HCT116 (cell line): Measurements from ENCODE around the gene DAPK2. TPM values are rescaled to one million over a fixed set of nuclear protein-coding genes. Genes with fewer than 3 reads are reported as not detected.

Experiments used
- ATAC-seq: fragments of 200-7000 bp; cut with Tn5 transposase; 2 replicates; pipeline ENCODE4 v1.9.1; 2020; ENCODE audit warnings: mild to moderate bottlenecking, moderate library complexity
- BruUV-seq: library from RNA; stranded (reverse); fragments of 400-500 nt; replicated peaks from 2 replicates; lab custom pipeline; 2021; lab: Mats Ljungman, UMichigan
- CTCF ChIA-PET: fragments of 300-600 bp; sonication (Branson Sonifier 250); formaldehyde crosslinking; loops from one replicate; lab custom pipeline; 2021; ENCODE audit warnings: antibody characterized with exemption; lab: Charles Lee
- POLR2A ChIA-PET: fragments of 300-600, 350-600 bp; sonication (Branson Sonifier 250); formaldehyde crosslinking; loops from one replicate; lab custom pipeline; 2021; ENCODE audit warnings: antibody characterized with exemption; lab: Charles Lee
- RAD21 ChIA-PET, 2 experiments: fragments of 300-600 bp; sonication (Branson Sonifier 250); formaldehyde crosslinking; loops; one replicate each; lab custom pipeline; 2023; ENCODE audit warnings: low total read pairs in 2 of 2; ENCODE audit not compliant: uncharacterized antibody in 2 of 2, unreplicated experiment in 2 of 2, low non-redundant PET in 1 of 2; lab: Charles Lee
- DNase-seq: peaks from one replicate; pipeline ENCODE4 v3.0.0-alpha.2; 2010; ENCODE audit warnings: low read depth, low spot score
- H2AFZ ChIP-seq: fragments of 200-600 bp; shearing (Covaris generic), sonication (generic); 2 replicates; pipeline ENCODE4 v1.6.1; 2017; ENCODE audit warnings: low read depth, mixed run types, mixed read lengths, antibody characterized with exemption, low read length; ENCODE audit not compliant: poor library complexity, severe bottlenecking
- H3K27ac ChIP-seq: 2 replicates; pipeline ENCODE4 v1.5.1; 2012; ENCODE audit warnings: low read depth, low read length
- H3K27me3 ChIP-seq: fragments of 200-600 bp; sonication (generic); 2 replicates; pipeline ENCODE4 v1.6.1; 2016; ENCODE audit warnings: mixed run types, low read length, mixed read lengths; ENCODE audit not compliant: insufficient read depth
- H3K36me3 ChIP-seq, 2 experiments: fragments of 200-500 bp in 1 of 2; fragments of 200-600 bp in 1 of 2; sonication (Bioruptor generic) in 1 of 2; sonication (generic) in 1 of 2; 2 replicates each; pipeline versions ENCODE4 v1.5.1 to v1.6.1; 2014 to 2016; ENCODE audit warnings: low read length in 2 of 2, inconsistent platforms in 1 of 2, mixed read lengths in 1 of 2, mixed run types in 1 of 2; ENCODE audit not compliant: insufficient read depth in 2 of 2, control insufficient read depth in 1 of 2
- H3K4me1 ChIP-seq, 2 experiments: fragments of 200-600 bp in 1 of 2; sonication (generic) in 1 of 2; 2 replicates each; pipeline versions ENCODE4 v1.5.1 to v1.6.1; 2012 to 2017; ENCODE audit warnings: low read length in 2 of 2, inconsistent platforms in 1 of 2, mild to moderate bottlenecking in 1 of 2, mixed read lengths in 1 of 2, mixed run types in 1 of 2, moderate library complexity in 1 of 2; ENCODE audit not compliant: insufficient read depth in 2 of 2, control insufficient read depth in 1 of 2
- H3K4me2 ChIP-seq: fragments of 200-600 bp; sonication (generic); 2 replicates; pipeline ENCODE4 v1.6.1; 2017; ENCODE audit warnings: mixed run types, low read length, mixed read lengths
- H3K4me3 ChIP-seq, 2 experiments: fragments of 200-600 bp in 1 of 2; sonication (generic) in 1 of 2; replicated peaks in 1 of 2; 2 replicates each; pipeline ENCODE4 v1.5.1; 2011 to 2016; ENCODE audit warnings: low read length in 2 of 2, control low read depth in 1 of 2, low read depth in 1 of 2, mild to moderate bottlenecking in 1 of 2, mixed read lengths in 1 of 2, mixed run types in 1 of 2
- H3K79me2 ChIP-seq: fragments of 200-600 bp; sonication (generic); 2 replicates; pipeline ENCODE4 v1.6.1; 2017; ENCODE audit warnings: mild to moderate bottlenecking, mixed run types, low read length, moderate library complexity, mixed read lengths; ENCODE audit not compliant: insufficient read depth
- H3K9ac ChIP-seq: fragments of 200-600 bp; sonication (generic); 2 replicates; pipeline ENCODE4 v1.6.1; 2016; ENCODE audit warnings: low read length, mixed read lengths
- H3K9me2 ChIP-seq: fragments of 200-600 bp; sonication (generic), shearing (Covaris generic); 2 replicates; pipeline ENCODE4 v1.6.1; 2017; ENCODE audit warnings: mixed run types, mild to moderate bottlenecking, moderate library complexity; ENCODE audit not compliant: insufficient read depth
- H3K9me3 ChIP-seq, 2 experiments: fragments of 200-500 bp in 1 of 2; fragments of 200-600 bp in 1 of 2; sonication (Bioruptor generic) in 1 of 2; sonication (generic) in 1 of 2; 2 replicates each; pipeline ENCODE4 v1.6.1; 2014 to 2017; ENCODE audit warnings: low read length in 2 of 2, mixed read lengths in 2 of 2, inconsistent platforms in 1 of 2, low read depth in 1 of 2, mild to moderate bottlenecking in 1 of 2, mixed run types in 1 of 2, moderate library complexity in 1 of 2; ENCODE audit not compliant: control insufficient read depth in 1 of 2, insufficient read depth in 1 of 2
- H4K20me1 ChIP-seq: fragments of 200-600 bp; sonication (generic), shearing (Covaris generic); 2 replicates; pipeline ENCODE4 v1.6.1; 2017; ENCODE audit warnings: mixed run types, mild to moderate bottlenecking, moderate library complexity; ENCODE audit not compliant: insufficient read depth
- CBX3 ChIP-seq: IDR thresholded peaks from 2 replicates; pipeline ENCODE4 v1.6.1; 2012; ENCODE audit warnings: low read depth
- CEBPB ChIP-seq: IDR thresholded peaks from 2 replicates; pipeline ENCODE4 v1.6.1; 2012; ENCODE audit warnings: low read depth
- CTCF ChIP-seq, 3 experiments: fragments of 200-600 bp in 1 of 3; sonication (generic) in 1 of 3; IDR thresholded peaks in 2 of 3; conservative IDR thresholded peaks in 1 of 3; 2 replicates each; pipeline ENCODE4 v1.5.1; 2012 to 2017; ENCODE audit warnings: low read depth in 2 of 3, low read length in 2 of 3, antibody characterized with exemption in 1 of 3, borderline replicate concordance in 1 of 3, control low read depth in 1 of 3, mild to moderate bottlenecking in 1 of 3, mixed read lengths in 1 of 3, mixed run types in 1 of 3, moderate library complexity in 1 of 3; ENCODE audit not compliant: insufficient read depth in 1 of 3
- EGR1 ChIP-seq: IDR thresholded peaks from 2 replicates; pipeline ENCODE4 v1.6.1; 2012; ENCODE audit warnings: low read depth
- JUND ChIP-seq: IDR thresholded peaks from 2 replicates; pipeline ENCODE4 v1.6.1; 2012
- POLR2A ChIP-seq: IDR thresholded peaks from 2 replicates; pipeline ENCODE4 v1.7.0; 2011; ENCODE audit warnings: borderline replicate concordance; ENCODE audit not compliant: insufficient read depth, insufficient read length; ENCODE audit errors: extremely low read depth
- RAD21 ChIP-seq: IDR thresholded peaks from 2 replicates; pipeline ENCODE4 v1.6.1; 2012; ENCODE audit warnings: low read depth, mild to moderate bottlenecking
- YY1 ChIP-seq: IDR thresholded peaks from 2 replicates; pipeline ENCODE4 v1.6.1; 2011; ENCODE audit warnings: low read length, low read depth, moderate library complexity, mild to moderate bottlenecking; ENCODE audit not compliant: insufficient replicate concordance; ENCODE audit errors: extremely low read depth
- ZFX ChIP-seq: fragments of 450-650 bp; IDR thresholded peaks from 2 replicates; pipeline ENCODE4 v1.6.1; 2017
- intact Hi-C: fragments of 100-400 bp; cut with micrococcal nuclease; formaldehyde crosslinking; loops from 2 replicates; pipeline ENCODE4 v1.10.0; 2022
- total RNA-seq: library from RNA; stranded (reverse); gene quantifications from one replicate; pipeline ENCODE4 v1.2.1, GENCODE V29; 2021; ENCODE audit not compliant: unreplicated experiment

Gene DAPK2
- total RNA-seq, 1 experiment from 2014 or later, result 4.8 TPM

GRCh38 chr15:63945838-63946298 is 100.4 kb downstream of the DAPK2 start (continued):
- TF ChIP-seq POLR2A, result no peak
- TF ChIP-seq CEBPB, result no peak
- TF ChIP-seq CBX3, result no peak
- TF ChIP-seq JUND, result no peak
- TF ChIP-seq ZFX, result no peak
- no peak for TF ChIP-seq EGR1

DNA sequence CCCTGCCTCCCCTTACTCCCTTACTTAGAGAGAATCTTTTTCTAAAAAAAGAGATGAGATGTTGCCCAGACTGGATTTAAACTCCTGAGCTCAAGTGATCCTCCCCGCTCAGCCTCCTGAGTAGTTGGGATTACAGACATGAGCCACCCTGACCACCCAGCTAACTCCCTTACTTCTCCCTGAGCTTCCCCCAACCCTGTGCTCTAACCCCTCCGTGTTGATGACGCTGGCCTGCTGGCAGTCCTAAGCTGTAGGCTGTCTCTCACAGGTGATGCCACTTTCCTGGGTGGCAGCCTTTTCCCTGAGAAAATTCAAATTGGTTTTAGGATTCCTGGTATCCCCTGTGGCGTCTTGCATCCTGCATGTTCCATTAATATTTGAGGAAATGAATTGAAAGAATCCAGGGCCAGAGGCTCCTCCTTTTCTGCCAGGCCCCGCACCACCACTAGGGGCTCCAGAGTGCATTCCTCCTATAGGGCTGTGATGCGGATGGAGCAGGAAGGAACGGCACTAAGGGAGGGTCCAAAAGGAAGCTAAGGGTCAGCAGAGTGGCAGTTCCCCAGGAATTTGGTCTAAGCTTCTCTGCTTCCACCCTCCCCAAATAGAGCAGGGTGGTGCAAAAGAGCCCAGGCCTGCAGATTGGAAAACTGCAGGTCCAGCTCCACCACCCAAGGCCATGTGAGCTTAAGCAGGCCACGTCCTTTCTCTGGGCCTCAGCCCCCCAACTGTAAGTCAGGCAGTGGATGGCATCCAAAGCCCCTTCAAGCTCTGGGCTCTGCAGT is 101.1 kb downstream of the DAPK2 start:
- H3K27me3 ChIP-seq, result no peaks in the 10 kb centered on the region
- H2AFZ ChIP-seq, result peak overlapping the region; percentile 75
- ATAC-seq (peak; percentile 99), DNase-seq (peak; percentile 24)
- H3K9ac ChIP-seq, result no peak overlapping the region
- no peak overlapping the region for H3K4me3 ChIP-seq
- ChIA-PET POLR2A (no interaction called here), RAD21 (no interaction called here), CTCF (interaction anchor here (0.6 to 2.3 kb wide), 11 partner anchors 9 to 122 kb away, joined by 3 to 13 read pairs (median 3); partner anchors contain the start of gene DAPK2)
- H3K9me3 ChIP-seq, result no peaks in the 10 kb centered on the region
- H3K4me2 ChIP-seq, result peak overlapping the region; percentile 47
- no peak overlapping the region for H3K27ac ChIP-seq
- H3K36me3 ChIP-seq, result no peaks in the 10 kb centered on the region
- H3K79me2 ChIP-seq, result no peaks in the 10 kb centered on the region
- BruUV-seq, result no TSS peak
- no peaks in the 10 kb centered on the region for H4K20me1 ChIP-seq
- H3K4me1 ChIP-seq, result peaks cover 0 to 6% of the 10 kb centered on the region in 2 experiments; a peak in 1 of 4 replicates
- TF ChIP-seq RAD21 (peak; percentile 56), CTCF (IDR thresholded peaks at IDR 0.05 in 2 of 3, conservative IDR thresholded peaks at IDR 0.05 in 1 of 3; ENCODE audit: borderline replicate concordance in 1 of 3, insufficient read depth in 1 of 3, low read depth in 2 of 3, low read length in 2 of 3) (peak; percentile 60 to 99 (median 97); a peak in 5 of 6 replicates), YY1 (no peak)
- H3K9me2 ChIP-seq, result no peaks in the 10 kb centered on the region
- intact Hi-C loops, result loop anchor here (1.0 kb wide), 1 partner anchor 101 kb away; the partner anchor contains the start of gene DAPK2
